ENCODE measurements around the gene MEOX1. TPM values are rescaled to one million over a fixed set of nuclear protein-coding genes. Genes with fewer than 3 reads are reported as not detected.
A peak's percentile ranks its signal among the peaks of the same experiment; 100 is the strongest.

Gene MEOX1
- total and polyA plus RNA-seq, 4 donors, result 0.26 to 1.2 (median 0.70) TPM

DNA sequence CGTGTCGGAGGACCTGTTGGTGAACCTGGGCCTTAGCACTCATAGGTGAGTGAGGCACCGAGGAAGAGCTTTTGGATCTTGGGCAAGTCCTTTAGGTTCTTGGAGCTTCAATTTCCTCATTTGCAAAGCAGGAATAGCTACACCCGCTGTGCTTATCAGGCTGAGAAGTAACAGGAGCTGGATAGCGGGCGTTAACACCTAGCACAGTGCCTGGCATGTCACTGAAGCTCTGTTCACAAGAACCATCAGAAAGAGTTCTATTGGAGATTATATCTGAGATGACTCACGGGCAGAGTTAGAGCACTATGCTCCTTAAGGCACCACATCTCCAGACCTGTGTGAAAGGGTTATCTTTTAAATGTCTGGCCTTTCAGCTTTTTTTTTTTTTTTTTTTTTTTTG is 12.8 kb downstream of the MEOX1 start:
- no peak overlapping the region for H3K9ac ChIP-seq (ENCODE audit: insufficient read depth in 1 of 2, low read length in 2 of 2)
- H3K9me3 ChIP-seq (ENCODE audit: control insufficient read depth in 4 of 4, insufficient read depth in 3 of 4, low read length in 3 of 4), result no peaks in the 10 kb centered on the region
- no peak overlapping the region for H3K27ac ChIP-seq (ENCODE audit: low read depth in 1 of 2, low read length in 1 of 2)
- H3K4me3 ChIP-seq, result no peak overlapping the region
- ATAC-seq (ENCODE audit: insufficient read depth, low FRiP score) (no peak), DNase-seq (no peak)
- peaks cover 0 to 17% (median 0%) of the 10 kb centered on the region in 5 donors for H3K4me1 ChIP-seq (ENCODE audit: control insufficient read depth in 5 of 5, insufficient read depth in 5 of 5, low read length in 5 of 5)
- no peaks in the 10 kb centered on the region for H3K36me3 ChIP-seq (ENCODE audit: control insufficient read depth in 4 of 4, insufficient read depth in 4 of 4, low read length in 4 of 4)
- H3K27me3 ChIP-seq (ENCODE audit: control insufficient read depth in 3 of 3, insufficient read depth in 3 of 3, low read length in 2 of 3), result peaks cover 0 to 3% (median 0%) of the 10 kb centered on the region in 3 donors
- TF ChIP-seq, protein P1, sequence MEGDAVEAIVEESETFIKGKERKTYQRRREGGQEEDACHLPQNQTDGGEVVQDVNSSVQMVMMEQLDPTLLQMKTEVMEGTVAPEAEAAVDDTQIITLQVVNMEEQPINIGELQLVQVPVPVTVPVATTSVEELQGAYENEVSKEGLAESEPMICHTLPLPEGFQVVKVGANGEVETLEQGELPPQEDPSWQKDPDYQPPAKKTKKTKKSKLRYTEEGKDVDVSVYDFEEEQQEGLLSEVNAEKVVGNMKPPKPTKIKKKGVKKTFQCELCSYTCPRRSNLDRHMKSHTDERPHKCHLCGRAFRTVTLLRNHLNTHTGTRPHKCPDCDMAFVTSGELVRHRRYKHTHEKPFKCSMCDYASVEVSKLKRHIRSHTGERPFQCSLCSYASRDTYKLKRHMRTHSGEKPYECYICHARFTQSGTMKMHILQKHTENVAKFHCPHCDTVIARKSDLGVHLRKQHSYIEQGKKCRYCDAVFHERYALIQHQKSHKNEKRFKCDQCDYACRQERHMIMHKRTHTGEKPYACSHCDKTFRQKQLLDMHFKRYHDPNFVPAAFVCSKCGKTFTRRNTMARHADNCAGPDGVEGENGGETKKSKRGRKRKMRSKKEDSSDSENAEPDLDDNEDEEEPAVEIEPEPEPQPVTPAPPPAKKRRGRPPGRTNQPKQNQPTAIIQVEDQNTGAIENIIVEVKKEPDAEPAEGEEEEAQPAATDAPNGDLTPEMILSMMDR (IDR thresholded peaks at IDR 0.05; ENCODE audit: control extremely low read depth, extremely low read depth), result no peak
- WGBS, 2 donors, result 92 to 94% methylated on average over 7 of the region's 7 CpGs

DNA sequence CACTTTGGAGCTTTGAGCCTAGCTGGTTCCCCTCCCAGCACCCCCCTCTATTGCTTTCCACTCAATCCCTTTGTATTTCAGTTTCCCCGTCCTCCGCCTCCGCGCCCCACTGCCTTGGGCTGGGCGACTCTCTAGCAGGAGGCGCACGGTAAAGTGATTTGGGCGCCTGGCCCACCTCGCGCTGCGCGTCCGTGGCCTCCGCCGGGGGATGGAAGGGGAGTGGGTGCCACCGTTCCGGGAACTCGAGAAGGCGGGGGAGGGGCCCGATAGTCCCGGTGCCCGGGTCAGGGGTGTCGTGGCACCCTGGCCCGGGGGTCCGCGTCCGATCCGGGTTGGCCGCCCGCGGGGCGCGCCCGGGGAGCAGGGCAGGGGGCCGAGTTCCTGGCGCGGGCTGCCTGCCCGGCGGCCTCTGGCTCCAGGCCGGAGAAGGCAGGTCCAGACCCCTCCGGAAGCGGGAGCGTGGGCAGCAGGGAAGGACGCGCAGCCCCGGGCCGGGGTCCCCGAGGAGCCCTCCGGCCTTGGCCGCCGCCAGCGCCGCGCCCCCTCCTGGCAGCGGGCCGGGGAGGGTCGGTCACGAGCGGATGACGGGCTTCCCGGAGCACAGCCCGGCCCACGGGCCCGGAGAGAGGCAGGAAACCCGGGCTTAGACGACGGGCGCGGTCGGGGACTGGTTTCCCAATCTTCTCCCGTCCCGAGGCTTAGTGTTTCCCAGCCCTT is 15.8 kb downstream of the MEOX1 start:
- ATAC-seq (ENCODE audit: insufficient read depth, low FRiP score), result peak; percentile 74
- TF ChIP-seq, protein P1 (IDR thresholded peaks at IDR 0.05; ENCODE audit: control extremely low read depth, extremely low read depth), result no peak
- H3K27ac ChIP-seq (ENCODE audit: low read depth in 1 of 2, low read length in 1 of 2), result peak overlapping the region; percentile 79 to 87
- peaks cover 0 to 3% (median 0%) of the 10 kb centered on the region in 3 donors for H3K27me3 ChIP-seq (ENCODE audit: control insufficient read depth in 3 of 3, insufficient read depth in 3 of 3, low read length in 2 of 3)
- H3K9ac ChIP-seq (ENCODE audit: insufficient read depth in 1 of 2, low read length in 2 of 2), result peak overlapping the region in 1 of 2 donors; percentile 80
- H3K4me3 ChIP-seq, result peak overlapping the region; percentile 24
- H3K4me1 ChIP-seq (ENCODE audit: control insufficient read depth in 5 of 5, insufficient read depth in 5 of 5, low read length in 5 of 5), result peaks cover 0 to 14% (median 3%) of the 10 kb centered on the region in 5 donors
- H3K36me3 ChIP-seq (ENCODE audit: control insufficient read depth in 4 of 4, insufficient read depth in 4 of 4, low read length in 4 of 4), result no peaks in the 10 kb centered on the region
- DNase-seq, result peak; percentile 75 to 87 (median 82)
- WGBS, 2 donors, result 5 to 9% methylated on average over 49 to 72 of the region's 72 CpGs
- no peaks in the 10 kb centered on the region for H3K9me3 ChIP-seq (ENCODE audit: control insufficient read depth in 4 of 4, insufficient read depth in 3 of 4, low read length in 3 of 4)

DNA sequence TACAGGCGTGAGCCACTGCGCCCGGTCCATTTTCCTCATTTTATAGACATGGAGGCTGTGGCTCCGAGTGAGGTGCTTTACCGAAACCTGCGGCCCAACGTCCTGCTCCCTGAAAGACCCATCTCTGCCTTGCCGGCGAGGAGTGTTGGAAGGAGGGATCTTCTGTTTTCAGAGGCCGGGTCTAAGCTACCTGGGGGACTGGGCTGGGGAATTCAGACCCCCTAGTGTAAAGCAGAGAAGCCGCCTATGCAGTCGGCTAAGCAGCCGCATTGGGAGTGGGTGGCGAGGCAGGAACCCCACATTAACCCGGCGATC is 16.3 kb downstream of the MEOX1 start:
- Histone ChIP-seq H3K9me3 (ENCODE audit: control insufficient read depth in 4 of 4, insufficient read depth in 3 of 4, low read length in 3 of 4) (no peaks in the 10 kb centered on the region), H3K36me3 (ENCODE audit: control insufficient read depth in 4 of 4, insufficient read depth in 4 of 4, low read length in 4 of 4) (no peaks in the 10 kb centered on the region), H3K4me3 (no peak overlapping the region), H3K27ac (ENCODE audit: low read depth in 1 of 2, low read length in 1 of 2) (peak overlapping the region; percentile 79 to 87), H3K9ac (ENCODE audit: insufficient read depth in 1 of 2, low read length in 2 of 2) (no peak overlapping the region), H3K4me1 (ENCODE audit: control insufficient read depth in 5 of 5, insufficient read depth in 5 of 5, low read length in 5 of 5) (peaks cover 0 to 14% (median 3%) of the 10 kb centered on the region in 5 donors), H3K27me3 (ENCODE audit: control insufficient read depth in 3 of 3, insufficient read depth in 3 of 3, low read length in 2 of 3) (peaks cover 0 to 3% (median 0%) of the 10 kb centered on the region in 3 donors)
- ATAC-seq (ENCODE audit: insufficient read depth, low FRiP score) (no peak), DNase-seq (no peak)
- TF ChIP-seq, protein P1 (IDR thresholded peaks at IDR 0.05; ENCODE audit: control extremely low read depth, extremely low read depth), result no peak
- 86 to 91% methylated on average over 16 of the region's 16 CpGs for WGBS, 2 donors
